Testis (tissue), 3 donors: ENCODE measurements around the gene ATAT1. TPM values are rescaled to one million over a fixed set of nuclear protein-coding genes. Genes with fewer than 3 reads are reported as not detected.
"Not testable (repeated sequence)": the region's sequence is repeated elsewhere in the genome, so short reads cannot be mapped to it uniquely, and the experiment has no call there.

Experiments
- DNase-seq: peaks from one replicate; pipeline ENCODE4 v3.0.0-alpha.2; 2019
- H3K27ac ChIP-seq, 2 donors: fragments of 200-600 bp; sonication (generic); one replicate each; pipeline ENCODE4 v1.5.1; 2019
- H3K27me3 ChIP-seq: fragments of 200-600 bp; sonication (generic); one replicate; pipeline ENCODE4 v1.5.1; 2019
- H3K36me3 ChIP-seq: fragments of 200-600 bp; sonication (generic); one replicate; pipeline ENCODE4 v1.5.1; 2017; ENCODE audit warnings: low read depth; ENCODE audit errors: missing control alignments
- H3K4me1 ChIP-seq: fragments of 200-600 bp; sonication (generic); one replicate; pipeline ENCODE4 v1.5.1; 2019
- H3K4me3 ChIP-seq, 2 donors: fragments of 200-600 bp; sonication (generic); one replicate each; pipeline ENCODE4 v1.5.1; 2017 to 2019
- H3K9me3 ChIP-seq: fragments of 200-600 bp; sonication (generic); one replicate; pipeline ENCODE4 v1.5.1; 2017
- CTCF ChIP-seq, 3 experiments: fragments of 450-650 bp in 2 of 3; fragments of 200-600 bp in 1 of 3; sonication (generic) in 1 of 3; IDR thresholded peaks; one replicate each; pipeline ENCODE4 v1.5.1; 2016 to 2019; ENCODE audit warnings: antibody characterized with exemption in 3 of 3, mild to moderate bottlenecking in 2 of 3, moderate library complexity in 1 of 3
- POLR2A ChIP-seq: fragments of 450-650 bp; IDR thresholded peaks from one replicate; pipeline ENCODE4 v1.6.1; 2017; ENCODE audit warnings: antibody characterized with exemption, mild to moderate bottlenecking, moderate library complexity
- WGBS, 2 donors: methylation state at CpG; one replicate each; pipeline ENCODE4 v1.1.5; 2018; 5-methylcytosine and 5-hydroxymethylcytosine counted together
- intact Hi-C: fragments of 100-400 bp; cut with DNase I; formaldehyde crosslinking; loops from one replicate; pipeline ENCODE4 v1.15.1; 2023; ENCODE audit warnings: low total_unique reads
- polyA plus RNA-seq: library from polyadenylated mRNA; stranded (reverse); fragments of 350-450 nt; fragmentation: Illumina TruSeq; extraction: RNeasy Lipid Tissue Mini Kit (QIAGEN cat#74804); gene quantifications from one replicate; pipeline ENCODE4 v1.2.3, GENCODE V29; 2014; ENCODE audit warnings: low read depth, low replicate concordance; ENCODE audit not compliant: insufficient read depth
- total RNA-seq, 2 donors: library from RNA; depleted of rRNA; stranded (reverse); fragments of >200 nt; gene quantifications; one replicate each; pipeline ENCODE4 v1.2.3, GENCODE V29; 2016

ATAT1 gene
- total and polyA plus RNA-seq, 3 donors from 2014 or later: 20.7 to 36.4 (median 29.4) TPM

- no peaks in the 10 kb centered on the region for H3K36me3 ChIP-seq
Observed at GRCh38 chr6:30590509-30590908, 36.2 kb upstream of the ATAT1 start.

GRCh38 chr6:30591008-30591407, 35.7 kb upstream of the ATAT1 start:
- no peak overlapping the region for H3K4me3 ChIP-seq
- H3K27me3 ChIP-seq: no peaks in the 10 kb centered on the region
- H3K27ac ChIP-seq: peak overlapping the region in 1 of 2 donors; percentile 36
- no peaks in the 10 kb centered on the region for H3K4me1 ChIP-seq
- no peaks in the 10 kb centered on the region for H3K9me3 ChIP-seq
- no peaks in the 10 kb centered on the region for H3K36me3 ChIP-seq
- no peak for TF ChIP-seq POLR2A
- TF ChIP-seq CTCF (IDR thresholded peaks at IDR 0.05): no peak
- intact Hi-C loops: no loop called here
- WGBS, 2 donors: 63 to 67% methylated on average over 1 of the region's 1 CpG
- DNase-seq: no peak

More at GRCh38 chr6:30590509-30590908, 36.2 kb upstream of the ATAT1 start:
- Histone ChIP-seq H3K27me3 (no peaks in the 10 kb centered on the region), H3K9me3 (no peaks in the 10 kb centered on the region), H3K4me1 (no peaks in the 10 kb centered on the region), H3K4me3 (no peak overlapping the region), H3K27ac (peak overlapping the region in 1 of 2 donors; percentile 36)
- DNase-seq: no peak
- WGBS, 2 donors: 70 to 72% methylated on average over 8 of the region's 8 CpGs
- intact Hi-C loops: no loop called here
- no peak for TF ChIP-seq CTCF (IDR thresholded peaks at IDR 0.05)
- no peak for TF ChIP-seq POLR2A

GRCh38 chr6:30592287-30592686, 34.4 kb upstream of the ATAT1 start:
- H3K27ac ChIP-seq: no peak overlapping the region
- H3K4me3 ChIP-seq: no peak overlapping the region
- TF ChIP-seq CTCF (IDR thresholded peaks at IDR 0.05): no peak
- TF ChIP-seq POLR2A: no peak
- H3K4me1 ChIP-seq: no peaks in the 10 kb centered on the region
- 89 to 94% methylated on average over 1 of the region's 1 CpG for WGBS, 2 donors
- no peaks in the 10 kb centered on the region for H3K36me3 ChIP-seq
- H3K9me3 ChIP-seq: no peaks in the 10 kb centered on the region
- intact Hi-C loops: no loop called here
- no peaks in the 10 kb centered on the region for H3K27me3 ChIP-seq
- no peak for DNase-seq

- peak; percentile 66 to 71 (median 69) for TF ChIP-seq CTCF (IDR thresholded peaks at IDR 0.05)
- intact Hi-C loops, H3K27me3 ChIP-seq, H3K4me1 ChIP-seq, H3K36me3 ChIP-seq, H3K9me3 ChIP-seq, H3K27ac ChIP-seq, H3K4me3 ChIP-seq: not testable (repeated sequence)
- 75% methylated on average over 15 of the region's 15 CpGs for WGBS, 2 donors
- DNase-seq: peak; percentile 90
Observed at GRCh38 chr6:30597315-30598144, 29.1 kb upstream of the ATAT1 start.
